HG03378 (cell line): Measurements from ENCODE around the gene OR6C70.

Experiments
- ATAC-seq: cut with Tn5 transposase; IDR thresholded peaks from one replicate; pipeline ENCODE4 v1.9.1; 2021; ENCODE audit warnings: mild to moderate bottlenecking, moderate library complexity; ENCODE audit not compliant: unreplicated experiment

OR6C70 gene

GRCh38 chr12:55420307-55420962 lies 49.5 kb downstream of the OR6C70 start:
- no peak for ATAC-seq
